PC-3 (cell line): Measurements from ENCODE around the gene ESRRB. TPM values are rescaled to one million over a fixed set of nuclear protein-coding genes. Genes with fewer than 3 reads are reported as not detected.

Source experiments
- ATAC-seq: fragments of 200-7000 bp; cut with Tn5 transposase; 2 replicates; pipeline ENCODE4 v1.9.1; 2020; ENCODE audit warnings: mild to moderate bottlenecking, moderate library complexity
- BruUV-seq: library from RNA; stranded (reverse); fragments of 400-500 nt; replicated peaks from 2 replicates; lab custom pipeline; 2021; lab: Mats Ljungman, UMichigan
- CTCF ChIA-PET: fragments of 300-600 bp; sonication (Branson Sonifier 250); formaldehyde crosslinking; loops from one replicate; lab custom pipeline; 2022; ENCODE audit warnings: antibody characterized with exemption; lab: Charles Lee
- POLR2A ChIA-PET: fragments of 300-600 bp; sonication (Branson Sonifier 250); formaldehyde crosslinking; loops from one replicate; lab custom pipeline; 2022; ENCODE audit warnings: antibody characterized with exemption; ENCODE audit not compliant: unreplicated experiment; lab: Charles Lee
- DNase-seq: peaks from one replicate; pipeline ENCODE4 v3.0.0-alpha.2; 2015
- H2AFZ ChIP-seq: fragments of 300-600 bp; sonication (generic); 2 replicates; pipeline ENCODE4 v1.6.0; 2016; ENCODE audit warnings: antibody characterized with exemption, low read length
- H3F3A ChIP-seq: fragments of 300-600 bp; sonication (generic); one replicate; pipeline ENCODE4 v1.6.0; 2017; ENCODE audit warnings: antibody characterized with exemption, low read length, control low read depth, mild to moderate bottlenecking; ENCODE audit not compliant: unreplicated experiment
- H3K27ac ChIP-seq: fragments of 300-600 bp; sonication (generic); 2 replicates; pipeline ENCODE4 v1.5.1; 2016; ENCODE audit warnings: mild to moderate bottlenecking, low read length
- H3K27me3 ChIP-seq: fragments of 300-600 bp; sonication (generic); 2 replicates; pipeline ENCODE4 v1.6.1; 2016; ENCODE audit warnings: low read length, mixed read lengths
- H3K36me3 ChIP-seq: fragments of 300-600 bp; sonication (generic); 2 replicates; pipeline ENCODE4 v1.6.1; 2016; ENCODE audit warnings: low read depth, mixed run types, low read length, mixed read lengths
- H3K4me1 ChIP-seq: fragments of 300-600 bp; sonication (generic); 2 replicates; pipeline ENCODE4 v1.5.1; 2016; ENCODE audit warnings: low read length; ENCODE audit not compliant: insufficient read depth
- H3K4me2 ChIP-seq: fragments of 300-600 bp; sonication (generic); 2 replicates; pipeline ENCODE4 v1.6.0; 2016; ENCODE audit warnings: low read length
- H3K4me3 ChIP-seq: fragments of 300-600 bp; sonication (generic); 2 replicates; pipeline ENCODE4 v1.5.1; 2016; ENCODE audit warnings: mild to moderate bottlenecking, low read length, mixed read lengths
- H3K79me2 ChIP-seq: fragments of 300-600 bp; sonication (generic); 2 replicates; pipeline ENCODE4 v1.6.1; 2017; ENCODE audit warnings: low read length, mixed read lengths
- H3K9ac ChIP-seq: fragments of 300-600 bp; sonication (generic); 2 replicates; pipeline ENCODE4 v1.6.0; 2016; ENCODE audit warnings: mild to moderate bottlenecking, low read length
- H3K9me2 ChIP-seq: fragments of 300-600 bp; sonication (generic); replicated peaks from 2 replicates; pipeline ENCODE4 v1.6.1; 2016; ENCODE audit warnings: mixed run types, low read length, mixed read lengths
- H3K9me3 ChIP-seq: fragments of 300-600 bp; sonication (generic); 2 replicates; pipeline ENCODE4 v1.6.1; 2016; ENCODE audit warnings: low read length, mixed read lengths
- H4K20me1 ChIP-seq: fragments of 300-600 bp; sonication (generic); 2 replicates; pipeline ENCODE4 v1.6.1; 2016; ENCODE audit warnings: low read length, mixed read lengths
- CTCF ChIP-seq: fragments of 300-600 bp; sonication (generic); conservative IDR thresholded peaks from 2 replicates; pipeline ENCODE4 v1.5.1; 2017; ENCODE audit warnings: antibody characterized with exemption, low read depth, mild to moderate bottlenecking, low read length
- EZH2 ChIP-seq: fragments of 300-600 bp; sonication (generic); IDR thresholded peaks from one replicate; pipeline ENCODE4 v1.6.1; 2017; ENCODE audit warnings: antibody characterized with exemption, mild to moderate bottlenecking, low read length; ENCODE audit not compliant: unreplicated experiment
- EZH2phosphoT487 ChIP-seq: fragments of 300-600 bp; sonication (generic); IDR thresholded peaks from 2 replicates; pipeline ENCODE4 v1.6.1; 2018; ENCODE audit warnings: mild to moderate bottlenecking, antibody characterized with exemption, low read length, borderline replicate concordance
- intact Hi-C: fragments of 100-400 bp; cut with micrococcal nuclease; formaldehyde crosslinking; loops from 2 replicates; pipeline ENCODE4 v1.9.0; 2023
- total RNA-seq: library from RNA; depleted of rRNA; stranded (reverse); fragments of >200 nt; gene quantifications from 2 replicates; pipeline ENCODE4 v1.2.3, GENCODE V29; 2014

The ESRRB gene
- total RNA-seq, 1 experiment from 2014 or later, result not detected

DNA sequence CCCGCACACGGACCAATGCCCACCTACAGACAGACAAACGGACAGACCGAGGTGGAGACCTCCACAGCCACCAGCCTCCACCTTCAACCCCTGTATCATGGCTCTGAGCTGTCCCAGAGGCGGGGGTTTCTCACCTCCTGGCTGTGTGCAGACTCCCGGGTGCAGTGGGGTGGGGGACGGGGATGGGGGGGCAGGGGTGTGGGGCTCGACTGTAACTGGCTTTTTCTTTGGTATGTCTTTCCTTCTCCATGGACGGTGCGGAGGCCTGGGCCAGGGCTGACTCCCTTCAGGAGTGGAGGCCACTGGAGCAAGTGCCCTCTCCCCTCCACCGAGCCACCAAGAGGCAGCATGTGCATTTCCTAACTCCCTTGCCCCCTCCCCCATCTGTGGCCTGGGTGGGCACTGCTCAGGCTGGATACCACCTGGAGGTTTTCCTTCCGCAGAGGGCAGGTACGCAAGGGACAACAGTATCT lies 122.6 kb downstream of the ESRRB start:
- H3K9me3 ChIP-seq, result no peaks in the 10 kb centered on the region

GRCh38 chr14:76498976-76499375 lies 123.0 kb downstream of the ESRRB start:
- Histone ChIP-seq H3K27ac (no peak overlapping the region), H3K79me2 (no peaks in the 10 kb centered on the region), H3K27me3 (peaks cover 64% of the 10 kb centered on the region), H3K4me3 (no peak overlapping the region), H3K9ac (no peak overlapping the region), H3K4me1 (no peaks in the 10 kb centered on the region), H4K20me1 (no peaks in the 10 kb centered on the region), H3K36me3 (no peaks in the 10 kb centered on the region), H3K4me2 (no peak overlapping the region), H3K9me3 (no peaks in the 10 kb centered on the region), H3K9me2 (no peaks in the 10 kb centered on the region), H3F3A (no peaks in the 10 kb centered on the region), H2AFZ (no peak overlapping the region)
- intact Hi-C loops, result no loop called here
- POLR2A ChIA-PET, result no interaction called here
- DNase-seq, result no peak
- no peak for ATAC-seq
- TF ChIP-seq CTCF (no peak), EZH2 (no peak), EZH2phosphoT487 (no peak)
- CTCF ChIA-PET, result no interaction called here
- BruUV-seq, result no TSS peak

More for the DNA sequence above, 122.6 kb downstream of the ESRRB start:
- no peaks in the 10 kb centered on the region for H3K79me2 ChIP-seq
- DNase-seq (no peak), ATAC-seq (no peak)
- H3K4me3 ChIP-seq, result no peak overlapping the region
- no peaks in the 10 kb centered on the region for H3K4me1 ChIP-seq
- POLR2A ChIA-PET, result no interaction called here
- BruUV-seq, result no TSS peak
- H2AFZ ChIP-seq, result no peak overlapping the region
- no peak overlapping the region for H3K9ac ChIP-seq
- no peak overlapping the region for H3K4me2 ChIP-seq
- CTCF ChIA-PET, result interaction anchor here (0.7 kb wide), 1 partner anchor 685 kb away, joined by 3 read pairs; no protein-coding TSS in a partner anchor
- intact Hi-C loops, result no loop called here
- H3K27me3 ChIP-seq, result peaks cover 64% of the 10 kb centered on the region
- no peaks in the 10 kb centered on the region for H3K36me3 ChIP-seq
- H3K27ac ChIP-seq, result no peak overlapping the region
- TF ChIP-seq EZH2, result no peak
- H4K20me1 ChIP-seq, result no peaks in the 10 kb centered on the region
- H3F3A ChIP-seq, result no peaks in the 10 kb centered on the region
- H3K9me2 ChIP-seq, result no peaks in the 10 kb centered on the region

DNA sequence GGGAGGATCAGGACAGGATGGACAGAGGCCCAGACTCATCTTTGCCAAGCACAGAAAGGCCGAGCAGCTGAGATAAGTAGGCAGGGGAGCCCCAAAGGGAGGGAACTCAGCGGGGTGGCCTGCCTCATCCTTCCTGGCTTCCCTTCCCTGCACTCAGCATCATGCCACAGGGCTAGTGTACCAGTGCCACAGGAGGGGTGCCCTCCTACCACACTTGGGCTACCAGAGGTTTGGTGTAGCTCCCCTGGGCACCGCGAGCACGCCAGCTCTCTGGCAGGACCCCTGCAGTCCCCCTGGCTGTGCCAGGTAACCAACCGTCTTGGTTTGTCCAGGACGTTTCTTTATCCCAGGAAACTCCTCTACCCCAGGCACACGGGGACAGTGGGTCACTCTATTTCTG lies 123.5 kb downstream of the ESRRB start:
- H3K27me3 ChIP-seq, result peaks cover 67% of the 10 kb centered on the region
- intact Hi-C loops, result no loop called here
- no peaks in the 10 kb centered on the region for H3K79me2 ChIP-seq
- no TSS peak for BruUV-seq
- no peak for TF ChIP-seq EZH2
- TF ChIP-seq CTCF, result no peak
- no peak for TF ChIP-seq EZH2phosphoT487
- CTCF ChIA-PET, result no interaction called here
- no peaks in the 10 kb centered on the region for H3K36me3 ChIP-seq
- ATAC-seq, result no peak
- no peak overlapping the region for H3K4me3 ChIP-seq
- no peak overlapping the region for H3K4me2 ChIP-seq
- H3K4me1 ChIP-seq, result no peaks in the 10 kb centered on the region
- H3K9ac ChIP-seq, result no peak overlapping the region
- no peak overlapping the region for H2AFZ ChIP-seq
- H4K20me1 ChIP-seq, result no peaks in the 10 kb centered on the region
- POLR2A ChIA-PET, result no interaction called here
- no peaks in the 10 kb centered on the region for H3K9me3 ChIP-seq
- H3K9me2 ChIP-seq, result no peaks in the 10 kb centered on the region
- no peak for DNase-seq
- H3K27ac ChIP-seq, result no peak overlapping the region
- H3F3A ChIP-seq, result no peaks in the 10 kb centered on the region
